Gastroesophageal sphincter (tissue), 3 donors: ENCODE measurements around the gene KIFC3.

ENCODE experiments used
- CTCF ChIP-seq, 4 experiments: fragments of 200-600 bp in 2 of 4; fragments of 450-650 bp in 2 of 4; sonication (generic) in 1 of 4; IDR thresholded peaks; one replicate each; pipeline ENCODE4 v1.5.1; 2017 to 2019; ENCODE audit warnings: antibody characterized with exemption in 4 of 4, mild to moderate bottlenecking in 2 of 4, moderate library complexity in 2 of 4
- POLR2A ChIP-seq, 2 donors: fragments of 450-650 bp; IDR thresholded peaks; one replicate each; pipeline ENCODE4 v1.6.1; 2017; ENCODE audit warnings: antibody characterized with exemption in 2 of 2, mild to moderate bottlenecking in 2 of 2, moderate library complexity in 1 of 2

GRCh38 chr16:57781349-57781740, 20.9 kb downstream of the KIFC3 start:
- TF ChIP-seq CTCF (IDR thresholded peaks at IDR 0.05), result no peak
- TF ChIP-seq POLR2A (IDR thresholded peaks at IDR 0.05), result no peak
